ENCODE measurements around the gene MRPL50. TPM values are rescaled to one million over a fixed set of nuclear protein-coding genes. Genes with fewer than 3 reads are reported as not detected.

MRPL50 gene
- total and polyA plus RNA-seq, 9 of the 15 experiments (the other 6 are each of a cell fraction or from before 2014, with no cell fraction given): 17.5 to 107 (median 37.4) TPM

- 0 out of 2 replicates have a peak, but pooled peaks have one; percentile 67 for TF ChIP-seq ZHX1 (conservative IDR thresholded peaks at IDR 0.05; ENCODE audit: low read length)
- TF ChIP-seq L3MBTL2 (IDR thresholded peaks at IDR 0.05): peak; percentile 69
- TF ChIP-seq NUFIP1 (IDR thresholded peaks at IDR 0.05; ENCODE audit: partially characterized antibody): no peak
- TF ChIP-seq ASH1L (IDR thresholded peaks at IDR 0.05; ENCODE audit: borderline replicate concordance, low read depth, partially characterized antibody): peak; percentile 52
- no peak for TF ChIP-seq HMGN3 (IDR thresholded peaks at IDR 0.05; ENCODE audit: borderline replicate concordance, extremely low read depth, insufficient read length, low read depth, low read length)
- TF ChIP-seq ZNF644 (tag; IDR thresholded peaks at IDR 0.05; ENCODE audit: low read depth): peak; percentile 62; the same call in 1 of the 2 replicates
- peak; percentile 88 for TF ChIP-seq GMEB1 (CRISPR knock-in tag; IDR thresholded peaks at IDR 0.05)
- TF ChIP-seq CHD7 (IDR thresholded peaks at IDR 0.05; ENCODE audit: low read depth, low read length): no peak
These were observed at the start of gene MRPL50, which contains the start of gene ZNF189 (continued) for GRCh38 chr9:101398068-101398929.

Data from K562 (cell line).